Neuron (in vitro differentiated cells): ENCODE data around the gene ABCE1.
"Not testable (repeated sequence)": the region's sequence is repeated elsewhere in the genome, so short reads cannot be mapped to it uniquely, and the experiment has no call there.

Experiments
- H2AFZ ChIP-seq: one replicate; pipeline ENCODE4 v1.6.1; 2013; ENCODE audit warnings: low read depth, mild to moderate bottlenecking, inconsistent platforms, low read length, moderate library complexity
- H3K27me3 ChIP-seq: one replicate; pipeline ENCODE4 v1.6.1; 2013; ENCODE audit warnings: low read length; ENCODE audit not compliant: insufficient read depth
- H3K36me3 ChIP-seq: one replicate; pipeline ENCODE4 v1.6.1; 2013; ENCODE audit warnings: low read length; ENCODE audit not compliant: insufficient read depth
- H3K4me1 ChIP-seq: one replicate; pipeline ENCODE4 v1.6.1; 2013; ENCODE audit warnings: low read length; ENCODE audit not compliant: insufficient read depth
- H3K4me3 ChIP-seq: 2 replicates; pipeline ENCODE4 v1.5.1; 2013; ENCODE audit warnings: mild to moderate bottlenecking, low read length, moderate library complexity
- H3K9me3 ChIP-seq: one replicate; pipeline ENCODE4 v1.6.1; 2013; ENCODE audit warnings: low read length

The ABCE1 gene

GRCh38 chr4:145130788-145131399 is 32.8 kb downstream of the ABCE1 start:
- H3K27me3 ChIP-seq = no peaks in the 10 kb centered on the region
- peaks cover 40% of the 10 kb centered on the region for H3K36me3 ChIP-seq
- H2AFZ ChIP-seq = no peak overlapping the region
- no peak overlapping the region for H3K4me3 ChIP-seq
- H3K9me3 ChIP-seq = no peaks in the 10 kb centered on the region
- no peaks in the 10 kb centered on the region for H3K4me1 ChIP-seq

- no peaks in the 10 kb centered on the region for H3K4me1 ChIP-seq
- H3K4me3 ChIP-seq = no peak overlapping the region
- no peaks in the 10 kb centered on the region for H3K9me3 ChIP-seq
- no peaks in the 10 kb centered on the region for H3K27me3 ChIP-seq
- H2AFZ ChIP-seq = no peak overlapping the region
- peaks cover 33% of the 10 kb centered on the region for H3K36me3 ChIP-seq
These were observed 33.7 kb downstream of the ABCE1 start for GRCh38 chr4:145131848-145132247.

GRCh38 chr4:145132511-145133098 is 34.5 kb downstream of the ABCE1 start:
- Histone ChIP-seq H3K4me1 (no peaks in the 10 kb centered on the region), H3K36me3 (peaks cover 32% of the 10 kb centered on the region), H3K27me3 (no peaks in the 10 kb centered on the region), H3K9me3 (no peaks in the 10 kb centered on the region), H2AFZ (no peak overlapping the region), H3K4me3 (no peak overlapping the region)

- H3K4me1 ChIP-seq, H3K4me3 ChIP-seq, H2AFZ ChIP-seq, H3K27me3 ChIP-seq, H3K9me3 ChIP-seq: not testable (repeated sequence)
- H3K36me3 ChIP-seq = peaks cover 49% of the 10 kb centered on the region
These were observed 38.1 kb downstream of the ABCE1 start for GRCh38 chr4:145136219-145136618.

- Histone ChIP-seq H3K27me3 (no peaks in the 10 kb centered on the region), H3K9me3 (no peaks in the 10 kb centered on the region), H3K36me3 (peaks cover 78% of the 10 kb centered on the region), H2AFZ (no peak overlapping the region), H3K4me3 (no peak overlapping the region), H3K4me1 (no peaks in the 10 kb centered on the region)
These were observed 50.9 kb downstream of the ABCE1 start for GRCh38 chr4:145148980-145149379.

- H3K4me1 ChIP-seq = no peaks in the 10 kb centered on the region
- H3K4me3 ChIP-seq = no peak overlapping the region
- H3K9me3 ChIP-seq = no peaks in the 10 kb centered on the region
- no peaks in the 10 kb centered on the region for H3K27me3 ChIP-seq
- H2AFZ ChIP-seq = no peak overlapping the region
- peaks cover 56% of the 10 kb centered on the region for H3K36me3 ChIP-seq
These were observed 55.2 kb downstream of the ABCE1 start for GRCh38 chr4:145153181-145153903.

- no peak overlapping the region for H2AFZ ChIP-seq
- H3K4me1 ChIP-seq = no peaks in the 10 kb centered on the region
- no peak overlapping the region for H3K4me3 ChIP-seq
- no peaks in the 10 kb centered on the region for H3K9me3 ChIP-seq
- peaks cover 56% of the 10 kb centered on the region for H3K36me3 ChIP-seq
- H3K27me3 ChIP-seq = no peaks in the 10 kb centered on the region
These were observed 55.8 kb downstream of the ABCE1 start for GRCh38 chr4:145153904-145154298.

- Histone ChIP-seq H3K4me1 (no peaks in the 10 kb centered on the region), H3K36me3 (peaks cover 56% of the 10 kb centered on the region), H3K9me3 (no peaks in the 10 kb centered on the region), H3K27me3 (no peaks in the 10 kb centered on the region), H2AFZ (no peak overlapping the region), H3K4me3 (no peak overlapping the region)
These were observed 56.5 kb downstream of the ABCE1 start for GRCh38 chr4:145154573-145154972.

- Histone ChIP-seq H3K9me3 (no peaks in the 10 kb centered on the region), H3K36me3 (peaks cover 48% of the 10 kb centered on the region), H2AFZ (no peak overlapping the region), H3K27me3 (no peaks in the 10 kb centered on the region), H3K4me3 (no peak overlapping the region), H3K4me1 (no peaks in the 10 kb centered on the region)
These were observed 57.3 kb downstream of the ABCE1 start for GRCh38 chr4:145155268-145155870.

- H2AFZ ChIP-seq = no peak overlapping the region
- H3K4me1 ChIP-seq = no peaks in the 10 kb centered on the region
- H3K36me3 ChIP-seq = peaks cover 56% of the 10 kb centered on the region
- H3K9me3 ChIP-seq = no peaks in the 10 kb centered on the region
- no peak overlapping the region for H3K4me3 ChIP-seq
- no peaks in the 10 kb centered on the region for H3K27me3 ChIP-seq
These were observed 58.9 kb downstream of the ABCE1 start for GRCh38 chr4:145156986-145157385.

- Histone ChIP-seq H3K27me3 (no peaks in the 10 kb centered on the region), H3K4me1 (no peaks in the 10 kb centered on the region), H3K9me3 (no peaks in the 10 kb centered on the region), H3K36me3 (peaks cover 45% of the 10 kb centered on the region), H3K4me3 (no peak overlapping the region), H2AFZ (no peak overlapping the region)
These were observed 63.4 kb downstream of the ABCE1 start for GRCh38 chr4:145161549-145161948.

- Histone ChIP-seq H3K4me1 (no peaks in the 10 kb centered on the region), H3K27me3 (no peaks in the 10 kb centered on the region), H3K36me3 (peaks cover 49% of the 10 kb centered on the region), H3K9me3 (no peaks in the 10 kb centered on the region), H3K4me3 (no peak overlapping the region), H2AFZ (no peak overlapping the region)
These were observed 69.8 kb downstream of the ABCE1 start for GRCh38 chr4:145167887-145168286.

- Histone ChIP-seq H3K4me3 (no peak overlapping the region), H3K9me3 (no peaks in the 10 kb centered on the region), H2AFZ (no peak overlapping the region), H3K4me1 (no peaks in the 10 kb centered on the region), H3K36me3 (peaks cover 51% of the 10 kb centered on the region), H3K27me3 (no peaks in the 10 kb centered on the region)
These were observed 70.6 kb downstream of the ABCE1 start for GRCh38 chr4:145168581-145169187.
